ENCODE measurements around the gene PRAF2. TPM values are rescaled to one million over a fixed set of nuclear protein-coding genes. Genes with fewer than 3 reads are reported as not detected.

The PRAF2 gene
- total and polyA plus RNA-seq, 7 donors, result 4.3 to 12.5 (median 9.1) TPM

GRCh38 chrX:49100704-49101628 lies 27.2 kb upstream of the PRAF2 start:
- Histone ChIP-seq H3K4me1 (no peaks in the 10 kb centered on the region), H3K27me3 (ENCODE audit: insufficient read depth in 3 of 3, low read length in 2 of 3) (no peaks in the 10 kb centered on the region), H3K36me3 (ENCODE audit: insufficient read depth in 1 of 2, low read depth in 1 of 2) (no peaks in the 10 kb centered on the region), H3K4me3 (peak overlapping the region; percentile 70), H3K9me3 (no peaks in the 10 kb centered on the region), H3K27ac (peak overlapping the region; percentile 51)
- intact Hi-C loops (cut with DNase I), result no loop called here
- 0 to 41% (median 1%) methylated on average over 42 to 74 of the region's 74 CpGs for whole genome bisulfite sequencing, 3 donors
- DNase-seq (peak; percentile 91 to 94), ATAC-seq (peak; percentile 96 to 99 (median 98))
- TF ChIP-seq, protein P1, sequence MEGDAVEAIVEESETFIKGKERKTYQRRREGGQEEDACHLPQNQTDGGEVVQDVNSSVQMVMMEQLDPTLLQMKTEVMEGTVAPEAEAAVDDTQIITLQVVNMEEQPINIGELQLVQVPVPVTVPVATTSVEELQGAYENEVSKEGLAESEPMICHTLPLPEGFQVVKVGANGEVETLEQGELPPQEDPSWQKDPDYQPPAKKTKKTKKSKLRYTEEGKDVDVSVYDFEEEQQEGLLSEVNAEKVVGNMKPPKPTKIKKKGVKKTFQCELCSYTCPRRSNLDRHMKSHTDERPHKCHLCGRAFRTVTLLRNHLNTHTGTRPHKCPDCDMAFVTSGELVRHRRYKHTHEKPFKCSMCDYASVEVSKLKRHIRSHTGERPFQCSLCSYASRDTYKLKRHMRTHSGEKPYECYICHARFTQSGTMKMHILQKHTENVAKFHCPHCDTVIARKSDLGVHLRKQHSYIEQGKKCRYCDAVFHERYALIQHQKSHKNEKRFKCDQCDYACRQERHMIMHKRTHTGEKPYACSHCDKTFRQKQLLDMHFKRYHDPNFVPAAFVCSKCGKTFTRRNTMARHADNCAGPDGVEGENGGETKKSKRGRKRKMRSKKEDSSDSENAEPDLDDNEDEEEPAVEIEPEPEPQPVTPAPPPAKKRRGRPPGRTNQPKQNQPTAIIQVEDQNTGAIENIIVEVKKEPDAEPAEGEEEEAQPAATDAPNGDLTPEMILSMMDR (IDR thresholded peaks at IDR 0.05), result no peak

DNA sequence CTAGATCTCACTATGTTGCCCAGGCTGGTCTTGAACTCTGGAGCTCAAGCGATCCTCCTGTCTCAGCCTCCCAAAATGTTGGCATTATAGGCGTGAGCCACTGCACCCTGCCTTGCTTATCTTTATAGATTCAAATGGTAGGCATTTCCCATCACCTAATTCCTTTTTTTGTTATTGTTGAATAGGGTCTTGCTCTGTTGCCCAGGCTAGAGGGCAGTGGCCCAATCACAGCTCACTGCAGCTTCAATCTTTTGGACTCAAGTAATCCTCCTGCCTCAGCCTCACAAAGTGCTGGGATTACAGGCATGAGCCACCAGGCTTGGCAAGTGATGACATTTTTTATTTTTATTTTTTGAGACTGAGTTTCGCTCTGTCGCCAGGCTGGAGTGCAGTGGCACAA lies 22.6 kb upstream of the PRAF2 start:
- Histone ChIP-seq H3K36me3 (ENCODE audit: insufficient read depth in 1 of 2, low read depth in 1 of 2) (no peaks in the 10 kb centered on the region), H3K27me3 (ENCODE audit: insufficient read depth in 3 of 3, low read length in 2 of 3) (no peaks in the 10 kb centered on the region), H3K9me3 (no peaks in the 10 kb centered on the region), H3K27ac (no peak overlapping the region), H3K4me1 (no peaks in the 10 kb centered on the region), H3K4me3 (no peak overlapping the region)
- ATAC-seq (no peak), DNase-seq (no peak)
- WGBS, 3 donors, result 92 to 97% (median 96%) methylated on average over 4 of the region's 4 CpGs
- TF ChIP-seq, protein P1 (IDR thresholded peaks at IDR 0.05), result no peak
- intact Hi-C loops (cut with DNase I), result no loop called here

- H3K27me3 ChIP-seq (ENCODE audit: insufficient read depth in 3 of 3, low read length in 2 of 3), result no peaks in the 10 kb centered on the region
- TF ChIP-seq, protein P1 (IDR thresholded peaks at IDR 0.05), result no peak
- DNase-seq (no peak), ATAC-seq (no peak)
- H3K9me3 ChIP-seq, result no peaks in the 10 kb centered on the region
- no peak overlapping the region for H3K4me3 ChIP-seq
- H3K4me1 ChIP-seq, result no peaks in the 10 kb centered on the region
- H3K27ac ChIP-seq, result no peak overlapping the region
- H3K36me3 ChIP-seq (ENCODE audit: insufficient read depth in 1 of 2, low read depth in 1 of 2), result no peaks in the 10 kb centered on the region
- WGBS, 3 donors, result 86 to 90% (median 88%) methylated on average over 3 to 4 of the region's 4 CpGs
- intact Hi-C loops (cut with DNase I), result no loop called here
Measured at GRCh38 chrX:49089553-49089952, 15.8 kb upstream of the PRAF2 start.

- ATAC-seq, result no peak
- Histone ChIP-seq H3K4me3 (no peak overlapping the region), H3K27me3 (ENCODE audit: insufficient read depth in 3 of 3, low read length in 2 of 3) (no peaks in the 10 kb centered on the region), H3K36me3 (ENCODE audit: insufficient read depth in 1 of 2, low read depth in 1 of 2) (peaks cover 0 to 1% of the 10 kb centered on the region in 2 donors), H3K27ac (no peak overlapping the region), H3K9me3 (no peaks in the 10 kb centered on the region), H3K4me1 (no peaks in the 10 kb centered on the region)
- no peak for DNase-seq
- TF ChIP-seq, protein P1 (IDR thresholded peaks at IDR 0.05), result no peak
- 74 to 81% (median 75%) methylated on average over 3 to 4 of the region's 4 CpGs for WGBS, 3 donors
- intact Hi-C loops (cut with DNase I), result no loop called here
Measured at GRCh38 chrX:49082271-49082871, 8.6 kb upstream of the PRAF2 start.
